ENCODE measurements around the gene MAP2K6.

DNA sequence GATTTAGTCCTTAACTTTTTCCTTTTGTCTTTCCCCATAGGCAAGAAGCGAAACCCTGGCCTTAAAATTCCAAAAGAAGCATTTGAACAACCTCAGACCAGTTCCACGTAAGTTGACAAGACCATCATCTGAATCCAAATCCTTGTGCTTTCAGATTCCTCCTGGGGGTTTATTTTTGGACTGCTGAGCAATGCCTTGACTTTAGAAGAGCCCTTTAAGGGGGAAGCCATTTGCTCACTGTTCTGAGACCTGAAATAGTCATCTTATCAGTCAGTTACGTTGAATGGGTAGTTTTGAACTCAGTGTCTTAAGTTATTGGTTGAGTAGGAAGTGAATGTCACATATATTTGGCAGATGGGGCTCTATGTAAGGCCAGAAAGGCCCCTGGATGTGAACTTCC, 91.2 kb downstream of the MAP2K6 start:
- no peak for TF ChIP-seq NFXL1 (IDR thresholded peaks at IDR 0.05; ENCODE audit: borderline replicate concordance)
- TF ChIP-seq MYB (IDR thresholded peaks at IDR 0.05; ENCODE audit: borderline replicate concordance, low read depth, low read length): no peak
- TF ChIP-seq MAX (IDR thresholded peaks at IDR 0.05; ENCODE audit: low read depth, low read length): no peak
- TF ChIP-seq NFIC (IDR thresholded peaks at IDR 0.05; ENCODE audit: low read depth, low read length): no peak
- no peak for TF ChIP-seq POLR2AphosphoS5 (IDR thresholded peaks at IDR 0.05; ENCODE audit: low read length)
- no peak for TF ChIP-seq CTCF (IDR thresholded peaks at IDR 0.05 in 2 of 3, conservative IDR thresholded peaks at IDR 0.05 in 1 of 3; ENCODE audit: control insufficient read depth in 2 of 3, extremely low read depth in 1 of 3, insufficient read depth in 1 of 3, low read depth in 3 of 3, low read length in 3 of 3)
- TF ChIP-seq NR2C2 (IDR thresholded peaks at IDR 0.05; ENCODE audit: borderline replicate concordance, control insufficient read depth, insufficient read length, low read depth): no peak
- no peak for TF ChIP-seq SUZ12 (IDR thresholded peaks at IDR 0.05; ENCODE audit: unreplicated experiment)
- no peak for TF ChIP-seq TARDBP (IDR thresholded peaks at IDR 0.05; ENCODE audit: borderline replicate concordance)
- no peak for TF ChIP-seq STAT3 (IDR thresholded peaks at IDR 0.05; ENCODE audit: low read depth, low read length)
- no peak for TF ChIP-seq REST (IDR thresholded peaks at IDR 0.05; ENCODE audit: low read depth, low read length)
